Testis (tissue), 2 donors: ENCODE results near the gene SRL.

Source experiments
- CTCF ChIP-seq, 3 experiments: fragments of 450-650 bp in 2 of 3; fragments of 200-600 bp in 1 of 3; sonication (generic) in 1 of 3; IDR thresholded peaks; one replicate each; pipeline ENCODE4 v1.5.1; 2016 to 2019; ENCODE audit warnings: antibody characterized with exemption in 3 of 3, mild to moderate bottlenecking in 2 of 3, moderate library complexity in 1 of 3
- POLR2A ChIP-seq: fragments of 450-650 bp; IDR thresholded peaks from one replicate; pipeline ENCODE4 v1.6.1; 2017; ENCODE audit warnings: antibody characterized with exemption, mild to moderate bottlenecking, moderate library complexity

- no peak for TF ChIP-seq POLR2A
- TF ChIP-seq CTCF (IDR thresholded peaks at IDR 0.05): no peak
Measured at GRCh38 chr16:4192206-4192605, 49.7 kb downstream of the SRL start.
